GM19324 (cell line): ENCODE data around the gene SLC25A11.

Experiments
- ATAC-seq: cut with Tn5 transposase; IDR thresholded peaks from one replicate; pipeline ENCODE4 v1.9.1; 2021; ENCODE audit warnings: mild to moderate bottlenecking, moderate library complexity; ENCODE audit not compliant: unreplicated experiment, low FRiP score

The SLC25A11 gene

DNA sequence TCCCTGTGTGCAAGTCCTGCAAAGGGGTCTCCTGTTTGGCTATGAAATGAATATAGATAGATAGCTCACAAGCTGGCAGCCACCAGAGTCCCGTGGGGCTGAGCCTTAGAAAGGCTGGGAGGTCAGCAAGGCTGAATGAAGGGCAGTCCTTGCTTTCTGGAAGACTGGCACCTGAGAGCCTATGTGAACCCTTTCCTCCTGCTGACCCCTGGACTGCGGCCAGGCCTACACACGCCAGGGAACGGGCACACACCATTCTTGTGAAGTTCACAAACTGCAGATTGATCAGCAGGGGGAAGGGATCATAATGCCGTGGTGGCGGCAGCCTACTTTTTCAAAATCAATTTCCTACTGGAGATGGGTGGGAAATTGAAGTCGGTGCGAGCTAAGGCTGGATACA, 41.5 kb downstream of the SLC25A11 start:
- no peak for ATAC-seq

DNA sequence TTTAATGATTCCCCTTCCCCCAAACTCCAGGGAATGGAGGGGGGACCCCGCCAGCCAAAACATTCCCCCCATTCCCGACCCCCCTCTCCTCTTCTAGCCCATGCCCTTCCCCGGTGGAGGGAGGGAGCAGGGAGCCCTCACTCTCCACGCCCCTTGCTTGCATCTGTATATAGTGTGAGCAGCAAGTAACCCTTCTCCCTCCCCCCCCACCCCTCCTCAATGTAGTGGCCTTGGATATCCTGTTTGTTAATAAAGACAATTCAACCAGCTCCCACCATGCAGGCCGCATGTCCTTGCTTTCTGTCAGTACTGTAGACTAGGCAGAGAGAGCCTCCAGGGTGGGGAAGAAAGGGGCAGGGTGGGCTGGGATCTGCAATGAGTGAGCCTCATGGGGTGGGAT, 42.1 kb downstream of the SLC25A11 start:
- no peak for ATAC-seq

- ATAC-seq, result no peak
Measured at GRCh38 chr17:4897198-4897687, 42.6 kb downstream of the SLC25A11 start.

DNA sequence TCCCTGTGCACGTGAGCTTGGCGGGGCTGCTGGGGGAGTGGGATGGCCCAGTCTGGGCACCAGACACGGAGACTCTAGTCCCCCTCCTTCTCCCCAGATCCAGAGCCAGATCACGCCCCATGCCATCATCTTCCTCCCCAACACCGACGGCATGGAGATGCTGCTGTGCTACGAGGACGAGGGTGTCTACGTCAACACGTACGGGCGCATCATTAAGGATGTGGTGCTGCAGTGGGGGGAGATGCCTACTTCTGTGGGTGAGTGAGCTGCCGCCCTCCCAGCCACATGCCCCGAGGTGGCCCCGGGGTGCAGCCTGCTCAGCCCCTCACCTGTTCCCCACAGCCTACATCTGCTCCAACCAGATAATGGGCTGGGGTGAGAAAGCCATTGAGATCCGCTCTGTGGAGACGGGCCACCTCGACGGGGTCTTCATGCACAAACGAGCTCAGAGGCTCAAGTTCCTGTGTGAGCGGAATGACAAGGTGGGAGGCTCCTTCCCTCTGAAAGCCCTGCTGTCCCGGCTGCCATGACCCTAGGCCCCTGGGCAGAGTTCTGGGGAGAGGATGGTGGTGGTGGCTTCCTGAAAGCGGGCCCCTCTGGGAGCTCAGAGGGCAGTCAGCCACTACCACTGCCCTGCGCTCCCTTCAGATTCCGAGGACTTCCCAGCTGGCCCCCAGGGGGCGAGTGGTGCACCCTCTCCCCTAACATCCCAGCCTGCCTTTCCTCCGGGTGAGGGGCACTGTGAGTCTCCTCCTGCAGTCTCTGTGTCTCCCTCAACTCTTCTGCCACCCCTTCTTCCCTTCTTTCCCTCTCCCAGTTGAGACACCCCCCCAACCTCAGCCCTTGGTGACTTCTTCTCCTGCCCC, 43.3 kb downstream of the SLC25A11 start:
- ATAC-seq, result no peak

DNA sequence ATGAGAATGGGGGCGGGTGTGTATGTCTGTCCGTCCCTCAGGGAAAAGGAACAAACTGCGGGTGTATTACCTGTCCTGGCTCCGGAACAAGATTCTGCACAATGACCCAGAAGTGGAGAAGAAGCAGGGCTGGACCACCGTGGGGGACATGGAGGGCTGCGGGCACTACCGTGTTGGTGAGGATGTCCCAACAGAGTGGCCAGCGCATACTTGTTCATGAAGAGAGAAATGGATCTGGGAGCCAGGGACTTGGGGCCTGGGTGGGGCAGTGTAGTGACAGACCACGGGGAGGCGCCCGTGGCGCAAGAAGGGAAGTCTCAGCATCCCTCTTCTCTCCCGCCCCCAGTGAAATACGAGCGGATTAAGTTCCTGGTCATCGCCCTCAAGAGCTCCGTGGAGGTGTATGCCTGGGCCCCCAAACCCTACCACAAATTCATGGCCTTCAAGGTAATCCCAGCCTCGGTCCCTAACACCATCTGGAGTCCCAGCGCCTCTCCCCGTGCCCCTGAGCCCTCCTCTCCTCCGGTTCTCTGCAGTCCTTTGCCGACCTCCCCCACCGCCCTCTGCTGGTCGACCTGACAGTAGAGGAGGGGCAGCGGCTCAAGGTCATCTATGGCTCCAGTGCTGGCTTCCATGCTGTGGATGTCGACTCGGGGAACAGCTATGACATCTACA, 44.1 kb downstream of the SLC25A11 start:
- ATAC-seq, result no peak

DNA sequence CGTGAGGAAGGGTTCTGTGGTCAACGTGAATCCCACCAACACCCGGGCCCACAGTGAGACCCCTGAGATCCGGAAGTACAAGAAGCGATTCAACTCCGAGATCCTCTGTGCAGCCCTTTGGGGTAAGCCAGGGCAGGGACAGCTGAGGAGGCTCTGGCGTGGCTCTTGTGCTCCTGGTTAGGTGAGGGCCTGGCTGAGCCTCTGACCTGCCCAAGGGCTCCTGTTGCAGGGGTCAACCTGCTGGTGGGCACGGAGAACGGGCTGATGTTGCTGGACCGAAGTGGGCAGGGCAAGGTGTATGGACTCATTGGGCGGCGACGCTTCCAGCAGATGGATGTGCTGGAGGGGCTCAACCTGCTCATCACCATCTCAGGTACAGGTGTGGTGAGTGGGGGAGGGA, 44.7 kb downstream of the SLC25A11 start:
- no peak for ATAC-seq

- no peak for ATAC-seq
Measured at GRCh38 chr17:4893721-4894560, 45.9 kb downstream of the SLC25A11 start.

DNA sequence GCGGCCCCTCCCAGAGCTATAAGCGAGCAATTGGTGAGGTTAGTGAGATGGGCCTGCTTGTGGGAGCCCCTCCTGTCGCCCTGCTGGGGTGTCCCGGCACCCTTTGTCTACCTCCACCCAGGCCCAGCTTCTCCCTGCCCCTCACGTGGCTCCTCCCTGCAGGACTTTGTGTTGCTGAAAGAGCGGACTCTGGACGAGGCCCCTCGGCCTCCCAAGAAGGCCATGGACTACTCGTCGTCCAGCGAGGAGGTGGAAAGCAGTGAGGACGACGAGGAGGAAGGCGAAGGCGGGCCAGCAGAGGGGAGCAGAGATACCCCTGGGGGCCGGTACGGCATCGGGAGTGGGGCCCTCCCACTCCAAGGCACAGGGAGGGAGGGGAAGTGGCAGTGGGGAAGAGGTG, 46.6 kb downstream of the SLC25A11 start:
- ATAC-seq, result no peak

DNA sequence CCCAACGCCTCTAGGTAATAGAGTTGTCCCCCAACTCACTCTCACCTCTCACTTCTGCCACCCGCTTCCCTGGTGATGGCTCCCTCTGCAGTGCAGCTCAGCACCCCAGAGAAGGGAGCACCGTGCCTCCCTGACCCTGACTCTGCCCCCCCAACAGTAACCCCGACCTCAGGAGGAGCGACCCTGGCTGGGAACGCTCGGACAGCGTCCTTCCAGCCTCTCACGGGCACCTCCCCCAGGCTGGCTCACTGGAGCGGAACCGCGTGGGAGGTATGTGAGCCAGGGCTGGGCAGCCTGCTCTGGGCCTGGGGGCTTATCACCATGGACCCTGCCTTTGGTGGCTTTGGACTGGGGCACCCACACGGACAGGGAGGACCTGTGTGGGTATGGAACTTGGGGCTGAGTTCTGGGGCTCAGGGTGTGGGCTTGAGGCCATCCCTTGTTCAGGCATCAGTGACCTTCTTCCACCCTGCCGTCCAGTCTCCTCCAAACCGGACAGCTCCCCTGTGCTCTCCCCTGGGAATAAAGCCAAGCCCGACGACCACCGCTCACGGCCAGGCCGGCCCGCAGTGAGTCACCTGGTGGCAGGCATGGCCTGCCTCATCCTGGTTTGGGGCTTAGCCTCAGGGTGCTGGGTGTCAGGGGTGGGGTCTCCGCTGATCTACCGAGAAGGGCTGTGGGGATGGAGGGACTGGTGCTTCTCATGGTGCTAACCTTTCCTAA, 47.2 kb downstream of the SLC25A11 start:
- ATAC-seq, result no peak

- ATAC-seq, result no peak
Measured at GRCh38 chr17:4891411-4892410, 48.1 kb downstream of the SLC25A11 start.

- ATAC-seq, result no peak
Measured at GRCh38 chr17:4887581-4887980, 52.3 kb downstream of the SLC25A11 start.
